MCF 10A (cell line): ENCODE data around the gene ZSCAN12. TPM values are rescaled to one million over a fixed set of nuclear protein-coding genes. Genes with fewer than 3 reads are reported as not detected.

ENCODE experiments used
- BruUV-seq: library from RNA; stranded (reverse); fragments of 400-500 nt; replicated peaks from 2 replicates; lab custom pipeline; 2021; lab: Mats Ljungman, UMichigan
- CTCF ChIA-PET: fragments of 300-600 bp; sonication (Branson Sonifier 250); formaldehyde crosslinking; extraction: SDS; loops from one replicate; lab custom pipeline; 2021; ENCODE audit warnings: antibody characterized with exemption, inconsistent platforms; lab: Yijun Ruan, JAX
- POLR2A ChIA-PET: fragments of 300-600, 350-650 bp; sonication (Branson Sonifier 250); formaldehyde crosslinking; extraction: SDS; loops from one replicate; lab custom pipeline; 2020; ENCODE audit warnings: antibody characterized with exemption, inconsistent platforms; lab: Yijun Ruan, JAX
- DNase-seq: peaks from one replicate; pipeline ENCODE4 v3.0.0-alpha.2; 2018; ENCODE audit not compliant: unreplicated experiment
- H3K27ac Mint-ChIP-seq: one replicate; pipeline ENCODE4 v1.8.0; 2022; ENCODE audit warnings: mild to moderate bottlenecking, low read depth, mixed read lengths; ENCODE audit not compliant: unreplicated experiment
- H3K27me3 Mint-ChIP-seq: one replicate; pipeline ENCODE4 v1.8.0; 2022; ENCODE audit warnings: mixed read lengths; ENCODE audit not compliant: insufficient read depth, unreplicated experiment
- H3K36me3 Mint-ChIP-seq: one replicate; pipeline ENCODE4 v1.8.0; 2022; ENCODE audit warnings: mild to moderate bottlenecking, moderate library complexity, mixed read lengths; ENCODE audit not compliant: insufficient read depth, unreplicated experiment
- H3K4me1 Mint-ChIP-seq: one replicate; pipeline ENCODE4 v1.8.0; 2022; ENCODE audit warnings: mixed read lengths; ENCODE audit not compliant: insufficient read depth, unreplicated experiment
- H3K4me3 Mint-ChIP-seq: one replicate; pipeline ENCODE4 v1.8.0; 2022; ENCODE audit warnings: mild to moderate bottlenecking, moderate library complexity, mixed read lengths; ENCODE audit not compliant: unreplicated experiment
- H3K9me3 Mint-ChIP-seq: one replicate; pipeline ENCODE4 v1.8.0; 2022; ENCODE audit warnings: mixed read lengths; ENCODE audit not compliant: unreplicated experiment
- intact Hi-C: fragments of 100-400 bp; cut with micrococcal nuclease; formaldehyde crosslinking; loops from 2 replicates; pipeline ENCODE4 v1.14.1; 2022
- total RNA-seq: library from RNA; stranded (reverse); gene quantifications from 2 replicates; pipeline ENCODE4 v1.2.3, GENCODE V29; 2022
- TF ChIP-seq, protein P1 (sequence below): fragments of 200-600 bp; IDR thresholded peaks from one replicate; pipeline ENCODE4 v1.8.0; 2022; ENCODE audit warnings: antibody characterized with exemption, mild to moderate bottlenecking; ENCODE audit not compliant: unreplicated experiment

Gene ZSCAN12
- total RNA-seq, 1 experiment from 2014 or later, result 4.4 TPM

DNA sequence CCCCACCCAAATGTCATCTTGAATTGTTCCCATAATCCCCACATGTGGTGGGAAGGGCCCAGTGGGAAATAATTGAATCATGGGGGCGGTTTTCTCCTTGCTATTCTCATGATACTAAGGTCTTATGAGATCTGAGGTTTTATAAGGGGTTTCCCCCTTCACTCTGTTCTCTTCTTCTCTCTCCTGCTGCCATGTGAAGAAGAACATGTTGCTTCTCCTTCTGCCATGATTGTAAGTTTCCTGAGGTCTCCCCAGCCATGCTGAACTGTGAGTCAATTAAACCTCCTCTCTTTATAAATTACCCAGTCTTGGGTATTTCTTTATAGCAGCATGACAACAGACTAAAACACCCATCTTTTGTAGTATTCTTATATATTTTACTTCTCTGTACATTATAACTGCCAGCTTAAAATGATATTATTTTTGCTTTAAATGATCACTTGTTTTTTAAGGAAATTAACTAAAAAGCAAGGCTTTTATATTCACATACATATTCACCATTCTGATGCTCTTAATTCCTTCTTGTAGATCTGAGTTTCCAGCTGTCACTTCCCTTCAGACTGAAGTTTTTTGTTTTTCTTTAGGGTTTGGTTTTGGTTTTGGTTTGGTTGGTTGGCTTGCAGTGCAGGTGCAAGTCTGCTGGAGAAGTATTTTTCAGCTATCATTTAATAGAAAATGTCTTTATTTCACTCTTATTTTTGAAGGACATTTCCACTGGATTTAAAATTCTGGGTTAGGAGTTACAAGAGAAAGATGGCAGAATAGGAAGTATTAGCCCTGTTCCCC lies 59.0 kb downstream of the ZSCAN12 start:
- no peaks in the 10 kb centered on the region for H3K9me3 Mint-ChIP-seq
- BruUV-seq, result no TSS peak
- intact Hi-C loops, result no loop called here
- TF ChIP-seq, protein P1, sequence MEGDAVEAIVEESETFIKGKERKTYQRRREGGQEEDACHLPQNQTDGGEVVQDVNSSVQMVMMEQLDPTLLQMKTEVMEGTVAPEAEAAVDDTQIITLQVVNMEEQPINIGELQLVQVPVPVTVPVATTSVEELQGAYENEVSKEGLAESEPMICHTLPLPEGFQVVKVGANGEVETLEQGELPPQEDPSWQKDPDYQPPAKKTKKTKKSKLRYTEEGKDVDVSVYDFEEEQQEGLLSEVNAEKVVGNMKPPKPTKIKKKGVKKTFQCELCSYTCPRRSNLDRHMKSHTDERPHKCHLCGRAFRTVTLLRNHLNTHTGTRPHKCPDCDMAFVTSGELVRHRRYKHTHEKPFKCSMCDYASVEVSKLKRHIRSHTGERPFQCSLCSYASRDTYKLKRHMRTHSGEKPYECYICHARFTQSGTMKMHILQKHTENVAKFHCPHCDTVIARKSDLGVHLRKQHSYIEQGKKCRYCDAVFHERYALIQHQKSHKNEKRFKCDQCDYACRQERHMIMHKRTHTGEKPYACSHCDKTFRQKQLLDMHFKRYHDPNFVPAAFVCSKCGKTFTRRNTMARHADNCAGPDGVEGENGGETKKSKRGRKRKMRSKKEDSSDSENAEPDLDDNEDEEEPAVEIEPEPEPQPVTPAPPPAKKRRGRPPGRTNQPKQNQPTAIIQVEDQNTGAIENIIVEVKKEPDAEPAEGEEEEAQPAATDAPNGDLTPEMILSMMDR, result no peak
- ChIA-PET POLR2A (interaction anchor here (0.8 to 1.6 kb wide), 3 partner anchors 9 to 128 kb away, joined by 3 to 7 read pairs (median 3); partner anchors contain the start of genes ZKSCAN3 and ZSCAN26), CTCF (no interaction called here)
- H3K4me1 Mint-ChIP-seq, result no peaks in the 10 kb centered on the region
- no peaks in the 10 kb centered on the region for H3K36me3 Mint-ChIP-seq
- H3K4me3 Mint-ChIP-seq, result no peak overlapping the region
- H3K27me3 Mint-ChIP-seq, result no peaks in the 10 kb centered on the region
- no peak overlapping the region for H3K27ac Mint-ChIP-seq
- no peak for DNase-seq

GRCh38 chr6:28337121-28337520 lies 62.4 kb downstream of the ZSCAN12 start:
- Mint-ChIP-seq H3K4me3 (no peak overlapping the region), H3K9me3 (no peaks in the 10 kb centered on the region), H3K27me3 (no peaks in the 10 kb centered on the region), H3K27ac (no peak overlapping the region), H3K36me3 (no peaks in the 10 kb centered on the region), H3K4me1 (no peaks in the 10 kb centered on the region)
- DNase-seq, result no peak
- no TSS peak for BruUV-seq
- ChIA-PET POLR2A (interaction anchor here (0.7 to 4.4 kb wide), 13 partner anchors 11 to 500 kb away, joined by 3 to 71 read pairs (median 15); partner anchors contain the start of genes PGBD1, ZKSCAN3, ZKSCAN8 and ZSCAN16), CTCF (interaction anchor here (2.3 kb wide), 1 partner anchor 18 kb away, joined by 11 read pairs; no protein-coding TSS in a partner anchor)
- intact Hi-C loops, result loop anchor here (5.0 kb wide), 1 partner anchor 200 kb away; no protein-coding TSS in a partner anchor
- TF ChIP-seq, protein P1, result no peak

GRCh38 chr6:28336284-28337120 lies 63.0 kb downstream of the ZSCAN12 start:
- H3K9me3 Mint-ChIP-seq, result no peaks in the 10 kb centered on the region
- no peak overlapping the region for H3K4me3 Mint-ChIP-seq
- intact Hi-C loops, result loop anchor here (1.0 to 5.0 kb wide), 3 partner anchors 54 to 199 kb away; partner anchors contain the start of gene ZSCAN26
- POLR2A ChIA-PET, result interaction anchor here (0.7 to 4.4 kb wide), 21 partner anchors 11 to 499 kb away, joined by 3 to 71 read pairs (median 8); partner anchors contain the start of genes PGBD1, ZKSCAN3, ZKSCAN4 and ZKSCAN8
- TF ChIP-seq, protein P1, result no peak
- no TSS peak for BruUV-seq
- peak; percentile 28 for DNase-seq
- no peak overlapping the region for H3K27ac Mint-ChIP-seq
- CTCF ChIA-PET, result interaction anchor here (0.5 to 1.5 kb wide), 3 partner anchors 19 to 586 kb away, joined by 3 to 14 read pairs (median 3); no protein-coding TSS in a partner anchor
- H3K27me3 Mint-ChIP-seq, result no peaks in the 10 kb centered on the region
- no peaks in the 10 kb centered on the region for H3K4me1 Mint-ChIP-seq
- no peaks in the 10 kb centered on the region for H3K36me3 Mint-ChIP-seq
